ENCODE data around the gene FKBP8.

DNA sequence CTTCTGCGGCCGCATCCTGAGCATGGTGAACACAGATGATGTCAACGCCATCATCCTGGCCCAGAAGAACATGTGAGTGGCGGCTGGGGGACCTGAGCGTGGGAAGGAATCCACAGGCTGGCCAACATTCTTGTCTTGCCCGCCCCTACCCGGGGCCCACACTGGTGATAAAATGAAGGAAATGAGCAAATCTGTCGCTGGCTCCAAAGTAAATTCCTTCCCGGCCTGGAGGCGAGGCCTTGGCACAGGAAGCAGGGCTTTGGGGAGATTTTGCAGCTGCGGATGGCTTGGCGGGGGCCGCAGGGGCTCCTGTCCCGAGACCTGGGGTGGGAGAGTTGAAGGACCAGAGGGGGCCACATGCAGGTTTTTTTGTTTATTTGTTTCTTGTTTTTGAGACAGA, 18.7 kb upstream of the FKBP8 start:
- TF ChIP-seq, protein P1, sequence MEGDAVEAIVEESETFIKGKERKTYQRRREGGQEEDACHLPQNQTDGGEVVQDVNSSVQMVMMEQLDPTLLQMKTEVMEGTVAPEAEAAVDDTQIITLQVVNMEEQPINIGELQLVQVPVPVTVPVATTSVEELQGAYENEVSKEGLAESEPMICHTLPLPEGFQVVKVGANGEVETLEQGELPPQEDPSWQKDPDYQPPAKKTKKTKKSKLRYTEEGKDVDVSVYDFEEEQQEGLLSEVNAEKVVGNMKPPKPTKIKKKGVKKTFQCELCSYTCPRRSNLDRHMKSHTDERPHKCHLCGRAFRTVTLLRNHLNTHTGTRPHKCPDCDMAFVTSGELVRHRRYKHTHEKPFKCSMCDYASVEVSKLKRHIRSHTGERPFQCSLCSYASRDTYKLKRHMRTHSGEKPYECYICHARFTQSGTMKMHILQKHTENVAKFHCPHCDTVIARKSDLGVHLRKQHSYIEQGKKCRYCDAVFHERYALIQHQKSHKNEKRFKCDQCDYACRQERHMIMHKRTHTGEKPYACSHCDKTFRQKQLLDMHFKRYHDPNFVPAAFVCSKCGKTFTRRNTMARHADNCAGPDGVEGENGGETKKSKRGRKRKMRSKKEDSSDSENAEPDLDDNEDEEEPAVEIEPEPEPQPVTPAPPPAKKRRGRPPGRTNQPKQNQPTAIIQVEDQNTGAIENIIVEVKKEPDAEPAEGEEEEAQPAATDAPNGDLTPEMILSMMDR (IDR thresholded peaks at IDR 0.05): no peak
- TF ChIP-seq POLR2A (IDR thresholded peaks at IDR 0.05): no peak

Measured in lower leg skin (tissue), 3 donors.